Adrenal gland (tissue), 5 donors: ENCODE data around the gene DOCK7.

ENCODE experiments used
- POLR2A ChIP-seq, 2 donors: fragments of 450-650 bp; IDR thresholded peaks; one replicate each; pipeline ENCODE4 v1.6.1; 2017; ENCODE audit warnings: antibody characterized with exemption in 2 of 2, mild to moderate bottlenecking in 2 of 2, moderate library complexity in 1 of 2
- TF ChIP-seq, protein P1 (sequence below), 6 experiments: fragments of 450-650 bp in 4 of 6; fragments of 200-600 bp in 2 of 6; sonication (generic) in 1 of 6; IDR thresholded peaks; 1 replicate in 5 of 6; 2 replicates in 1 of 6; pipeline versions ENCODE4 v1.5.1 to v1.8.0; 2016 to 2021; ENCODE audit warnings: antibody characterized with exemption in 6 of 6, mild to moderate bottlenecking in 2 of 6, moderate library complexity in 1 of 6
- donor health status: DM: no; HTN: no; CAD: no.

DNA sequence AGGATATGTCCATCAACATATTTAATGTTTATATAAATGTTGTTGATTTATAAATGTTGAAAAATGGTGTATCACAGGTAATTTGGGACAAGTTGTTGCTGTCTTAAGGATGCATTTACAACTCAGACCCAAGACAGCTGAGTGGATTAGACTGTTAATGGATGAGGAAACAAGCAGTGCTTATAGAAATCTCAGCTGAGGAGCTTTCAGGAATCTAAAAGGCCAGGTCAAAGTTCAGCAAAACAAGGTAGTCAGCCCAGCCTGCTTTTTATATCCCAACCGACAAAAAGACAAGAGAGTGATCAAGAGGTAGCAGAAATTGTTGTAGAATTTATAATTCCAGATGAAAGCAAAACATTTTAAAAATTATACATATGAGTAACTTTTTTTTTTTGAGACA, 268.0 kb downstream of the DOCK7 start:
- no peak for TF ChIP-seq POLR2A (IDR thresholded peaks at IDR 0.05)
- TF ChIP-seq, protein P1, sequence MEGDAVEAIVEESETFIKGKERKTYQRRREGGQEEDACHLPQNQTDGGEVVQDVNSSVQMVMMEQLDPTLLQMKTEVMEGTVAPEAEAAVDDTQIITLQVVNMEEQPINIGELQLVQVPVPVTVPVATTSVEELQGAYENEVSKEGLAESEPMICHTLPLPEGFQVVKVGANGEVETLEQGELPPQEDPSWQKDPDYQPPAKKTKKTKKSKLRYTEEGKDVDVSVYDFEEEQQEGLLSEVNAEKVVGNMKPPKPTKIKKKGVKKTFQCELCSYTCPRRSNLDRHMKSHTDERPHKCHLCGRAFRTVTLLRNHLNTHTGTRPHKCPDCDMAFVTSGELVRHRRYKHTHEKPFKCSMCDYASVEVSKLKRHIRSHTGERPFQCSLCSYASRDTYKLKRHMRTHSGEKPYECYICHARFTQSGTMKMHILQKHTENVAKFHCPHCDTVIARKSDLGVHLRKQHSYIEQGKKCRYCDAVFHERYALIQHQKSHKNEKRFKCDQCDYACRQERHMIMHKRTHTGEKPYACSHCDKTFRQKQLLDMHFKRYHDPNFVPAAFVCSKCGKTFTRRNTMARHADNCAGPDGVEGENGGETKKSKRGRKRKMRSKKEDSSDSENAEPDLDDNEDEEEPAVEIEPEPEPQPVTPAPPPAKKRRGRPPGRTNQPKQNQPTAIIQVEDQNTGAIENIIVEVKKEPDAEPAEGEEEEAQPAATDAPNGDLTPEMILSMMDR (IDR thresholded peaks at IDR 0.05) = no peak
